Cardiac muscle cell (in vitro differentiated cells and primary cell): ENCODE measurements around the gene GPX5. TPM values are rescaled to one million over a fixed set of nuclear protein-coding genes. Genes with fewer than 3 reads are reported as not detected.
"Not testable (repeated sequence)": the region's sequence is repeated elsewhere in the genome, so short reads cannot be mapped to it uniquely, and the experiment has no call there.

ENCODE experiments used
- DNase-seq, 2 donors: peaks; one replicate each; pipeline versions ENCODE4 v3.0.0 to v3.0.0-alpha.2; 2010 to 2017; ENCODE audit warnings: low read depth in 1 of 2, low spot score in 1 of 2
- H3K27ac ChIP-seq: fragments of 200-600 bp; sonication (generic); 2 replicates; pipeline ENCODE4 v1.5.1; 2016
- H3K27me3 ChIP-seq: fragments of 200-600 bp; sonication (generic); 2 replicates; pipeline ENCODE4 v1.6.0; 2016; ENCODE audit warnings: control low read depth
- H3K36me3 ChIP-seq: fragments of 200-600 bp; sonication (generic); 2 replicates; pipeline ENCODE4 v1.5.1; 2016; ENCODE audit warnings: control low read depth
- H3K4me1 ChIP-seq: fragments of 200-600 bp; sonication (generic); 2 replicates; pipeline ENCODE4 v1.8.1; 2017; ENCODE audit warnings: low read depth, mild to moderate bottlenecking, mixed run types
- H3K4me3 ChIP-seq: fragments of 200-600 bp; sonication (generic); 2 replicates; pipeline ENCODE4 v1.5.1; 2016; ENCODE audit warnings: mild to moderate bottlenecking
- H3K9me3 ChIP-seq: fragments of 200-600 bp; sonication (generic); 2 replicates; pipeline ENCODE4 v1.5.1; 2017; ENCODE audit warnings: low read depth, mild to moderate bottlenecking, control low read depth
- polyA plus RNA-seq: library from polyadenylated mRNA; unstranded; fragments of >200 nt; fragmentation: Nextera tagmentation; extraction: Ambion mirVana; gene quantifications from 2 replicates; pipeline ENCODE4 v1.2.1, GENCODE V29; 2016
- total RNA-seq: library from RNA; depleted of rRNA; stranded (reverse); fragments of >200 nt; gene quantifications from 2 replicates; pipeline ENCODE4 v1.2.3, GENCODE V29; 2016
- TF ChIP-seq, protein P1 (sequence below): IDR thresholded peaks from 2 replicates; pipeline ENCODE4 v1.5.1; 2012; ENCODE audit warnings: low read depth, mild to moderate bottlenecking, low read length

The GPX5 gene
- total and polyA plus RNA-seq, 2 experiments from 2014 or later, result 0.30 to 3.6 TPM

DNA sequence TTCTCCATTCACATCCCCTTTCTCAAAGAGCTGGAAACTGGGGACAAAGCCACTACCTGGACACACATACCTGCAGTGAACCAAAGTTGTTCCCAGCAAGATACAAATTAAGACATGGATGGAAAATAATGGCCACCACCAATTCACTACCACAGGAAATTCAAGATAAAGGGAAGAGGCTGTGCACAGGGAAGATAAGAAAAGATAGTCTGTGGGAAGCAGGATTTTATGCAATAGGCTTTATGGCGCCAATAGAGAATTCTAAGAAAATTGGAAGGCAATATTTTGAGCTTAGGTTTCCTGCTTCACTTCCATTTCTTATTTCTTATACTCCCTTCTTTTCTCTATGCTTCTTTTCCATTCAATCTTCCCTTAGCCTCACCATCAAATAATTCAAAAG lies 19.9 kb upstream of the GPX5 start:
- no peaks in the 10 kb centered on the region for H3K9me3 ChIP-seq
- TF ChIP-seq, protein P1, sequence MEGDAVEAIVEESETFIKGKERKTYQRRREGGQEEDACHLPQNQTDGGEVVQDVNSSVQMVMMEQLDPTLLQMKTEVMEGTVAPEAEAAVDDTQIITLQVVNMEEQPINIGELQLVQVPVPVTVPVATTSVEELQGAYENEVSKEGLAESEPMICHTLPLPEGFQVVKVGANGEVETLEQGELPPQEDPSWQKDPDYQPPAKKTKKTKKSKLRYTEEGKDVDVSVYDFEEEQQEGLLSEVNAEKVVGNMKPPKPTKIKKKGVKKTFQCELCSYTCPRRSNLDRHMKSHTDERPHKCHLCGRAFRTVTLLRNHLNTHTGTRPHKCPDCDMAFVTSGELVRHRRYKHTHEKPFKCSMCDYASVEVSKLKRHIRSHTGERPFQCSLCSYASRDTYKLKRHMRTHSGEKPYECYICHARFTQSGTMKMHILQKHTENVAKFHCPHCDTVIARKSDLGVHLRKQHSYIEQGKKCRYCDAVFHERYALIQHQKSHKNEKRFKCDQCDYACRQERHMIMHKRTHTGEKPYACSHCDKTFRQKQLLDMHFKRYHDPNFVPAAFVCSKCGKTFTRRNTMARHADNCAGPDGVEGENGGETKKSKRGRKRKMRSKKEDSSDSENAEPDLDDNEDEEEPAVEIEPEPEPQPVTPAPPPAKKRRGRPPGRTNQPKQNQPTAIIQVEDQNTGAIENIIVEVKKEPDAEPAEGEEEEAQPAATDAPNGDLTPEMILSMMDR, result no peak
- H3K36me3 ChIP-seq, result no peaks in the 10 kb centered on the region

DNA sequence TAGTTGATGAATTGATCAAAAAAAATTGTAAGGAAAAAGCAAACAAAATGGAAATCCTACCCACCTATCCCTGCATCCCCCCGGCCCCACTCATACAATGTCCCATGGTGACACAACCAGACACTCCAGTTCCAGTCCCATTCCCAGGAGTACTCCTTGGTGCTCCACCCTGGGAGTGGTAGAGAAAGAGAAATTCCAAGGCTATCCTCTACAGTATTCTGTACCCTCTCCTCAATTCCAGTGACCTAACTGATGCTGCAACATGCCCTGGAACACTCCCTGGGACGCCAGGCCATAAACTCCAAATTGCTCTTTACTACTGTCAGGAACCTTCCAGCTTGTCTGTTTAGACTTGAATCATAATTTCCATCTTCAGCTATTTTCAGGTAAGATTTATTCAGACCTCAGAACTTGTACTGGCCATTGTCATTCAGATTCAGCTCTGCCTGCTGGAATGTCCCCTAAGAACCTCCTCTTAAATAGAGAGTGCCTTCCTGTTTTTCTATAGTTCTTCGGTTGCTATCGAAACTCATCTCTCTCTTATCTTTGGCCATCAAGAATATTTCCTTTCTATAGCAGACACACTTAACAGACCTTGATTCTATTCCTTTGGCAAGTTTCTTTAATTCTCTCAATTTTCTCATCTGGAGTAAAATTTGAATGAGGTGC lies 18.7 kb upstream of the GPX5 start:
- H3K4me3 ChIP-seq, result no peak overlapping the region
- TF ChIP-seq, protein P1, result no peak

More for the DNA sequence above, 19.9 kb upstream of the GPX5 start:
- no peak overlapping the region for H3K4me3 ChIP-seq
- no peaks in the 10 kb centered on the region for H3K4me1 ChIP-seq
- H3K27me3 ChIP-seq, result no peaks in the 10 kb centered on the region
- H3K27ac ChIP-seq, result no peak overlapping the region
- no peak for DNase-seq

DNA sequence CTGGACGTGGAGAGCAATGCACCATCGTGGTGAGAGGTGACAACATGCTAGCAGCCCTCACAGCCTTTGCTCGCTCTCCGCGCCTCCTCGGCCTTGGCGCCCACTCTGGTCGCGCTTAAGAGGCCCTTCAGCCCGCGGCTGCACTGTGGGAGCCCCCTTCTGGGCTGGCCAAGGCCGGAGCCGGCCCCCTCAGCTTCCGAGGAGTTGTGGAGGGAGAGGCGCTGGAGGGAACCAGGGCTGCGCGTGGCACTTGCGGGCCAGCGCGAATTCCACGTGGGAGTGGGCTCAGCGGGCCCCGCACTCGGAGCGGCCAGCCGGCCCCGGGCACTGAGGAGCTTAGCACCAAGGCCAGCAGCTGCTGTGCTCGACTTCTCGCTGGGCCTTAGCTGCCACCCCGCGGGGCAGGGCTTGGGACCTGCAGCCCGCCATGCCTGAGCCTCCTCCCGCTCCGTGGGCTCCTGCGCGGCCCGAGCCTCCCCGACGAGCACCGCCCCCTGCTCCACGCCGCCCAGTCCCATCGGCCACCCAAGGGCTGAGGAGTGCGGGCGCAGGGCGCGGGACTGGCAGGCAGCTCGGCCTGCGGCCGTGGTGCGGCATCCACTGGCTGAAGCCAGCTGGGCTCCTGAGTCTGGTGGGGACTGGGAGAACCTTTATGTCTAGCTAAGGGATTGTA lies 13.9 kb upstream of the GPX5 start:
- Histone ChIP-seq H3K36me3 (no peaks in the 10 kb centered on the region), H3K27ac (no peak overlapping the region), H3K4me3 (no peak overlapping the region), H3K9me3 (no peaks in the 10 kb centered on the region), H3K4me1 (no peaks in the 10 kb centered on the region), H3K27me3 (no peaks in the 10 kb centered on the region)
- no peak for DNase-seq
- TF ChIP-seq, protein P1, result no peak

More for the DNA sequence above, 18.7 kb upstream of the GPX5 start:
- Histone ChIP-seq H3K27ac (no peak overlapping the region), H3K36me3 (no peaks in the 10 kb centered on the region), H3K4me1 (no peaks in the 10 kb centered on the region), H3K9me3 (no peaks in the 10 kb centered on the region), H3K27me3 (no peaks in the 10 kb centered on the region)
- DNase-seq, result no peak

DNA sequence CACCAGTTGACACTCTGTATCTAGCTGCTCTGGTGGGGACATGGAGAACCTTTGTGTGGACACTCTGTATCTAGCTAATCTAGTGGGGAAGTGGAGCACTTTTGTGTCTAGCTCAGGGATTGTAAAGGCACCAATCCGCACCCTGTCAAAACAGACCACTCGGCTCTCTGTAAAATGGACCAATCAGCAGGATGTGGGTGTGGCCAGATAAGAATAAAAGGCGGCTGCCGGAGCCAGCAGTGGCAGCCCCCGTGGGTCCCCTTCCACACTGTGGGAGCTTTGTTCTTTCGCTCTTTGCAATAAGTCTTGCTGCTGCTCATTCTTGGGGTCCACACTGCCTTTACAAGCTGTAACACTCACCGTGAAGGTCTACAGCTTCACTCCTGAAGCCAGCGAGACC lies 13.3 kb upstream of the GPX5 start:
- not testable (repeated sequence) for DNase-seq, H3K9me3 ChIP-seq, H3K4me1 ChIP-seq, H3K27me3 ChIP-seq, H3K4me3 ChIP-seq, H3K27ac ChIP-seq, H3K36me3 ChIP-seq

DNA sequence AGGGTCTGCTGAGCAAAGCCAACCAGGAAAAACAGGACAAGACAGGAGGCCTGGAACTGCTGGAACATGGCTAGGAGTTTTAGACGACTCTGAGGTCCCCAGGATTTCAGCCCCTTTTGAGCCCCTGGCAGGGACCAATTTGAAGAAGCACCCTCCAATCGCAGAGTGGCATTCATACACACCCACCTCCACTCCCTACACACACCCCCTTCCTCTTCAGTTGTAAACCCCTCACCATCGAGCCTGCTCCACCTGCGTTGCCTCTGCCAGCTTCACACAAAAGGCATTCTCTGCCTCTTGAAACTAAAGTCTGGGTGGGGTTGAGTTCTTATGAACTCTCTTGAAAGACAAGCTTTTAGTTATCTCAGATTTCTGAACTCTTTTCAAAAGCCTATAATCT lies 10.0 kb upstream of the GPX5 start, which contains the start of gene GPX6:
Gene GPX6, minus strand, starts transcription at position 118 of the 400 bp plus-strand sequence. Its CDS starts 50 bp downstream, at position 68.
- Histone ChIP-seq H3K27me3 (no peaks in the 10 kb centered on the region), H3K9me3 (no peaks in the 10 kb centered on the region), H3K27ac (no peak within 1 kb of the TSS), H3K4me1 (no peaks in the 10 kb centered on the region), H3K36me3 (no peaks in the 10 kb centered on the region), H3K4me3 (no peak within 1 kb of the TSS)
- TF ChIP-seq, protein P1, result no peak
- no peak for DNase-seq

DNA sequence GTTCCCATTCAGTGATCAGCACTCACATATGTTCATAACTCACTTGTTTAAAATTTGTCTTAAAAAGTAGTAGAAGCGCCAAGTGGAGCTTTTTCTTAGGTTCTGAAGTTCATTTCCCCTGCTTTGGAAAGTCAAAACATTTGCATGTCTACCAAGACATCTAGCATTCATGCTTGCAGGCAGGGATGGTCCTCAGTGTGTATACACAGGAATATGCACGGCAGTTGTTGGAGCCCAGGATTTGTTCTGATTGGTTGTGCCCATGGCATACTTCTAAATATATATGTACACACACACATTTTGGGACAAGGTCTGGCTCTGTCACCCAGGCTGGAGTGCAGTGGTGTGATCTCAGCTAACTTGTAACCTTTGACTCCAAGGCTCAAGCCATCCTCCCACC lies 7.7 kb upstream of the GPX5 start:
- Histone ChIP-seq H3K4me1 (peaks cover 4% of the 10 kb centered on the region), H3K27ac (no peak overlapping the region), H3K9me3 (no peaks in the 10 kb centered on the region), H3K27me3 (no peaks in the 10 kb centered on the region), H3K36me3 (no peaks in the 10 kb centered on the region), H3K4me3 (no peak overlapping the region)
- DNase-seq, result no peak
- TF ChIP-seq, protein P1, result no peak
